GM18508 (cell line): ENCODE measurements around the gene SMIM8.
"Not testable (repeated sequence)": the region's sequence is repeated elsewhere in the genome, so short reads cannot be mapped to it uniquely, and the experiment has no call there.

Source experiments
- ATAC-seq: cut with Tn5 transposase; IDR thresholded peaks from one replicate; pipeline ENCODE4 v1.9.1; 2021; ENCODE audit warnings: moderate number of reproducible peaks; ENCODE audit not compliant: insufficient read depth, unreplicated experiment

Gene SMIM8

GRCh38 chr6:87322304-87323212 lies at the start of gene SMIM8:
TSS of gene SMIM8 (plus strand) at chr6:87322588. CDS start at chr6:87337032, 14,444 bp downstream.
- ATAC-seq = peak; percentile 86

DNA sequence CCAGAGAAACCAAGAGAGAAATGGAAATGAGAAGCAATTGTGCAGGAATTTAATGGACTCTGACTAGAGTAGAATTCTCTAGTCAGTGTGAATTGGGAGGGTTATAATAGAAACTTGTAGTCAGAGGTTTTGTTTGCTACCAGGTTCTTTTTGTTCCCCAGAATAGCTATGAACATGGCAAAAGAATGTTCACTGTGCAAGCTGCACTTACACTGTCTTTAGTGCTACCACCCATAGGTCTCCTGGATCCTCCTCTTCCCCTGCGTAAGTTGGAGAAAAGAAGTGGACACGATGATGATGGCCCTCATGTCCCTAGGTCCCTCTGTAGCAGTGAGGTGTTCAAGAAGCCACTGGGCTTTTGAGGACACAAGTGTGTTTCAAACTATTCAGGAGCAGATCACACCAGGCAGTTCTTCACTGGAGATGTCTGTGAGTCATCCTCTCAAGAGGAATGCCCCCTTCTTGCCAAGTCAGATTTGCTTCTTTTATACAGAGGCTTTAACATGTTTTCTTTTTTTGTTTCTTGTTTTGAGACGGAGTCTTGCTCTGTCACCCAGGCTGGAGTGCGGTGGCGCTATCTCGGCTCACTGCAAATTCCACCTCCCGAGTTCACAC lies 47.6 kb upstream of the SMIM8 start:
- no peak for ATAC-seq

- ATAC-seq = no peak
Measured at GRCh38 chr6:87276624-87277023, 45.8 kb upstream of the SMIM8 start.

DNA sequence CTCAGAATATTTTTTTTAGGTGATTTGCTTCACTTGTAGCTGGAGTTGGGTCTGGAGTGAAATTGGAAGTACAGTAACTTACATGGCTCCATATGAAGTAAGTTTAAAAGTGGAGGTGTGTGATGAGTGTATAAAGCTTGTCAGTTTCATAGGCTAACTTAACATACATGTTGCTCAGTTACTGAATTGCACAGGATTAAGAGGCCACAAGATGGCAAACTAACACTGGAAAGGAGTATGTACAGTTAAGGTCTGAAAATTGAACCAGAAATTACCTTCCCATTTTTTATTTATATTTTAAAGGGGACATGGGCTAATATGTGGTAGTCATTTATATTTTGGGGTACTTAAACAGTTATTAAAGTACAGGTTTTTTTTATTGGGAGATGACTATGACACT lies 45.3 kb upstream of the SMIM8 start:
- ATAC-seq = no peak

DNA sequence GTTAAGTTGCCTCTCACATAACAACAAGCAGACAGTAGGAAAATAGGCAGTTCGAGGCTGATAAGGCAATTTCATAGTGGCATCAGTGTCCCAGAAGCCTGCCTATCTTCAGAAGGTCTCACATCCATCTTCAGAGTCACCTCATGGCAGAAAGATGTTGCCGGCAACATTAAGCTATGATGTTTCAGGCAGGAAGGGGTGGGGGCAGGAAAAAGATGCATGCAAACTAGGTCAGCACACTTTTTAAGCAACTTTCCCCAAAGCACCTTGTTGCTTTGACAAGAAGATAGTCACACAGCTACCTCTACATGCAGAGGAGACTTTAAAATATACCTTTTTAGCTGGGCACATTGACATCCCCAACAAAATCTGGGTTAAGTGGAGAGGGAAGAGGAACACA lies 43.2 kb upstream of the SMIM8 start:
- ATAC-seq = no peak

DNA sequence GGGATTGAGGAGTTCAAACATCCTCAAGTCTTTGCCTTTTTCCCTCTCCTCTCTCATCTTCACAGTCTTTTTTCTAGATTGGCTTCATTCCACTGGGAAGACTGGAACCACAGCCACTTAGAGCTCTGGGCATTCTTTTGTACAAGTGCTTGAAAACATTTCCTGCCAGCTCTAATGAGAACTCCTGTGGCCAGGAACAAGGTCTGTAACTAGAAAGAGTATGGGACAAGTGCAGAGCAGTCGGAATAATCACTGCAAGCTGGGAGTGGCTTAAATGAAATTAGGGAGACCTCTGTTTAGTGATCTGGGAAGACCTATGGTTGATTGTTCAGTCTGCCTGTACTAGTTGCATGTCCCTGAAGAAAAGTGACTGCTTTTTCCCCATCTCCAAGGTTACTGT lies 41.0 kb upstream of the SMIM8 start:
- no peak for ATAC-seq

DNA sequence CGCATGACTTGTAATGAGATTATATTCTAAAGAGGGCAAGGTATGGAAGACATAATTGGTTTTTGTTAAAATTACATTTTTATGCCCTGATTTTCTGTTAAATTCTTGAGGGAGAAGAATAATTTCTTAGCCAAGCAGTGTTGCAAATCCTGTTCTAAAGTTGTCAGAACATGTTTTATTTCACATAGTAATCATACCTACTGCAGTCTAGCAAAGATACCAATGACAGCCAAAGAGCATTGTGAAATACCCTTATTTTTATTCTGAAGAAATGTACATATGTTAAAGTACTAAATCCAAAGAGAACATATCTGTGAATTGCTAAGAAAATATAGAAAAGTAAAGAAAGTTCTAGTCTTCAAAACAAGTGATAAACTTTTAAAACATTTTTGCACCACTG lies 39.6 kb upstream of the SMIM8 start:
- ATAC-seq = no peak

GRCh38 chr6:87283461-87283860 lies 38.9 kb upstream of the SMIM8 start:
- ATAC-seq = no peak

GRCh38 chr6:87287251-87287650 lies 35.1 kb upstream of the SMIM8 start:
- no peak for ATAC-seq

GRCh38 chr6:87289571-87289970 lies 32.8 kb upstream of the SMIM8 start:
- no peak for ATAC-seq

DNA sequence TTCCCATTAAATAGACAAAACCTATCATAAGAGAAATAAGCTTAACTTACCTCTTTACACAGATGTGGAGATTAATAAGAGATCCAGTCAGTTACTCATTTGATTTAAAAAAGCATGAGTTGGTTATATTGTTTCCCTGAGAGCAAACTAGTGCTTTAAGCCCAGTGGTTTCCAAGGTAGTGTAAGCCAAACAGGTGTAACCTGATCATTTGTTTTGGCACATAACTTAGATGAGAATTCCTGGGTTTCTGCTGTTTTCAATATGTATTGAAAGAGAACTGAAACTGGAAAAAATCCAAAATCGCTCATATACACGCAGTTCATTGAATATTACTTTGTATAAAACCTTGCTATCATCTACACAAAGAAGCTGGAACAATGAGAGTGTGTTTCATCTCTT lies 30.5 kb upstream of the SMIM8 start:
- no peak for ATAC-seq

- ATAC-seq = no peak
Measured at GRCh38 chr6:87293526-87293925, 28.9 kb upstream of the SMIM8 start.

- no peak for ATAC-seq
Measured at GRCh38 chr6:87297119-87297518, 25.3 kb upstream of the SMIM8 start.

DNA sequence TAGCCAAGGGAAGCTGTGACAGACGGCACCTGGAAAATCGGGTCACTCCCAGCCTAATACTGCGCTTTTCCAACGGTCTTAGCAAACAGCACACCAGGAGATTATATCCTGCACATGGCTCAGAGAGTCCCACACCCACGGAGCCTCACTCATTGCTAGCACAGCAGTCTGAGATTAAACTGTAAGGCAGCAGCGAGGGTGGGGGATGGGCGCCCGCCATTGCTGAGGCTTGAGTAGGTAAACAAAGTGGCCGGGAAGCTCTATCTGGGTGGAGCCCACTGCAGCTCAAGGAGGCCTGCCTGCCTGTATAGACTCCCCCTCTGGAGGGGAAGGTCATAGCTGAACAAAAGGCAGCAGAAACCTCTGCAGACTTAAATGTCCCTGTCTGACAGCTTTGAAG lies 21.1 kb upstream of the SMIM8 start:
- not testable (repeated sequence) for ATAC-seq

GRCh38 chr6:87308970-87309369 lies 13.4 kb upstream of the SMIM8 start:
- ATAC-seq = no peak

DNA sequence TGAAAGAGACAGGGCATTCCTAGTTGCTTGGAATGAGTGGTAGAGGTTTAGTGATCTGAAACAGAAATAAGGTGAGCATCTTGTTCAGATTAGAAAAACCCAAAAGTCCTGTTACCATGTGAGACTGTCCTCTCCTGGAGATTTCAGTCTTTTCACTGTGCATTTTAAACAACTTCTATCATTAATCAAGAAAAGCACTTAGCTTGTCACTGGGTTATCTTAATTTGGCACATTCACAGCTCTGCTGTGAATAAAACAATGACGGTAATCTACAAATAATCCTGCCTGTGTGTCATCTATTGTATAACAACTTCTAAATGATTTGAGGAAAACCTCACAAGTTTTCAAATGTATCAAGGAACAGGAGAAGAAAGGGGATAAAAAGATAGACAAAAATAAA lies 9.5 kb upstream of the SMIM8 start:
- no peak for ATAC-seq

DNA sequence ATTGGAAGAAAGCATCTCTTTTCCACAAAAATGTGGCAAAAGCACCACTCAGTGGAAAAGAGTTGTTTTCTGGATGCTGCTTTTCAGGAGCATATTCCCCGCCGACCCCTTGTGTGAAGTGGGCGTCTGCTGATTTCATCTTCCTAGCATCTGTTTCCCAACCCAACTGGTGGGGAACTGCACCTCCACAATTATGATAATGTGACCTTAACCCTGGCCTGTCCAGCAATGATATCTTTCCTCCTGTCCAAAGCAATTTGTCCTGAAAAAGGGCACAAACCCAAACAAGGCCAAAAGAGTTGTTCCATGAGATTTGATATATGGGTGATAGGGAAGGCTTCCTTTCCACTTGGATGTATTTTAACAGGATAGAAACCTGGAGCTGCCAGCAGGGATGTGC lies 7.3 kb upstream of the SMIM8 start:
- no peak for ATAC-seq

DNA sequence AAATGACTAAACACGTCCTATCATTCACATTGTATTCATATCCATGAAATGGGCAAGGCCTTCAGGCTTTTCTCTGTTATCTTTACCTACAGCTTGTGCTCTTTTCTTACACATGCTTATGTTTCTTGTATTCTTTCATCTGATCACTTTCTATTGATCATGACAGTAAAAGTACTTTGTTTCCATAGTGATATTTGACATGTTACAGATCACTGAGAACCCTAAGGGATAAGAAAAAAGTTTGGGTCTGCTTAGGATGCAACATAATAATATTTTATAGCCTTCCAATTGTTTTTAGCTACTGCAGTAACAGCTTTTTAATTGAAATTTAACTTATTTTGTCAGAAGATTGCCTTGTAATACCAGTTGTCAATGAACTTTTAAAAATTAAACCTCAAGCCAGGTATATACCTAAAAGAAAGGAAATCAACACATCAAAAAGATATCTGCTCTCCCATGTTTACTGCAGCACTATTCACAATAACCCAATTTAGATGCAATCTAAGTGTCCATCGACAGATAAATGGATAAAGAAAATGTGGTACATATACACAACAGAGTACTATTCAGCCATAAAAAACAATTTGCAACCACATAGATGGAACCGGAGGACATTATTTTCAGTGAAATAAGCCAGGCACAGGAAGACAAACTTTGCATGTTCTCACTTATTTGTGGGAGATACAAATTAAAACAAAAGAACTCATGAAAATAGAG lies 3.0 kb upstream of the SMIM8 start:
- no peak for ATAC-seq

GRCh38 chr6:87323880-87324279 lies 1.5 kb downstream of the SMIM8 start:
- ATAC-seq = not testable (repeated sequence)

DNA sequence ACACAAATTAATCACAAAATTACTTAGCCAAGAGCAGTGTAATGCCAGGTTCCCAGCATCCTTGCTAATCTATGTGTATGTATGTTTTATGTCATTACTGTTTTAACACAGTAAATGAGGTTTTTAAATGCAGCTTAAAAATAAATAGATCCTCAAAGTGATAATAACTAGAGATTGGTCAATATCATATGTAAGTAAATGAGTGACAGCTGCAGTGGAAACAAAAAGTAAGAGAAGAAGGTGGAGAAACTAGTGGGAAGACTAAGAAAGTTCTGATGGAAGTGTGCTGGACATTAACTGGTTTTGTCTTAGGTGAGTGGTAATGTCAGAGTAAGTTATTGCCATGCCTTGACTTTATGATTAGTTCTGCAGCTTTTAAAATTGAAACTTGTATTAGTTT lies 8.6 kb downstream of the SMIM8 start:
- no peak for ATAC-seq

DNA sequence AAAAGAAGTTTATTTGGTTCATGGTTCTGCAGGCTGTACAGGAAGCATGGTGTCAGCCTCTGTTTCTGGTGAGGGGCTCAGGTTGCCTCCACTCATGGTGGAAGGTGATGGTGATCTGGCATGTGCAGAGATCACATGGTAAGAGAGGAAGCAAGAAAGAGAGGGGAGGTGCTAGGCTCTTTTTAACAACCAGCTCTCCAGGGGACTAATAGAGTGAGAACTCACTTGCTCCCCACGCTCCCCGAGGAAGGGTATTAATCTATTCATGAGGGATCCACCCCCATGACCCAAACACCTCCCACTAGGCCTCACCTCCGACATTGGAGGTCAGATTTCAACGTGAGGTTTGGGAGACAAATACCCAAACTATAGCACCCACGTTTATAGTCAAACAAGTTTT lies 10.6 kb downstream of the SMIM8 start:
- no peak for ATAC-seq
